HepG2 (cell line): ENCODE measurements around the gene KRTAP1-5. TPM values are rescaled to one million over a fixed set of nuclear protein-coding genes. Genes with fewer than 3 reads are reported as not detected.

Experiments
- ATAC-seq: fragments of 200-7000 bp; cut with Tn5 transposase; 3 replicates; pipeline ENCODE4 v1.9.1; 2020; ENCODE audit warnings: mild to moderate bottlenecking, moderate library complexity
- BruUV-seq: library from RNA; stranded (reverse); fragments of 400-500 nt; replicated peaks from 2 replicates; lab custom pipeline; 2021; lab: Mats Ljungman, UMichigan
- CTCF ChIA-PET: fragments of 300-600 bp; formaldehyde crosslinking; extraction: SDS; loops from one replicate; lab custom pipeline; 2021; ENCODE audit warnings: low total read pairs, inconsistent platforms, low intra/inter-chr PET ratio; lab: Yijun Ruan, JAX
- POLR2A ChIA-PET: fragments of 350-600 bp; sonication (Branson Sonifier 250); formaldehyde crosslinking; loops from one replicate; lab custom pipeline; 2020; ENCODE audit warnings: antibody characterized with exemption, inconsistent platforms; lab: Yijun Ruan, JAX
- DNase-seq: peaks from one replicate; pipeline ENCODE4 v3.0.0-alpha.2; 2015; ENCODE audit warnings: low spot score
- FAIRE-seq: peaks from 3 replicates; lab custom pipeline; 2011; peaks lifted over from hg19 to GRCh38; lab: Jason Lieb, UNC
- H2AFZ ChIP-seq: one replicate; pipeline ENCODE4 v1.6.1; 2011; ENCODE audit warnings: low read length, inconsistent platforms
- H3K27ac ChIP-seq: fragments of 300-600 bp; 3 replicates; pipeline ENCODE4 v1.8.0; 2011; ENCODE audit warnings: mixed run types, mild to moderate bottlenecking, mixed read lengths, low read length, inconsistent platforms; ENCODE audit not compliant: insufficient read depth; ENCODE audit errors: extremely low read length
- H3K27me3 ChIP-seq, 2 experiments: fragments of 200-600 bp in 1 of 2; 2 replicates in 1 of 2; 3 replicates in 1 of 2; pipeline versions ENCODE4 v1.6.0 to v1.8.0; 2011; ENCODE audit warnings: low read length in 2 of 2, mild to moderate bottlenecking in 2 of 2, moderate library complexity in 2 of 2, inconsistent platforms in 1 of 2; ENCODE audit not compliant: insufficient read depth in 2 of 2, control insufficient read depth in 1 of 2
- H3K36me3 ChIP-seq, 2 experiments: fragments of 200-600 bp in 1 of 2; replicated peaks in 1 of 2; 2 replicates in 1 of 2; 3 replicates in 1 of 2; pipeline versions ENCODE4 v1.5.1 to v1.8.0; 2011; ENCODE audit warnings: low read length in 2 of 2, inconsistent platforms in 1 of 2; ENCODE audit not compliant: insufficient read depth in 2 of 2, control insufficient read depth in 1 of 2
- H3K4me1 ChIP-seq: 2 replicates; pipeline ENCODE4 v1.5.1; 2012; ENCODE audit warnings: low read length, inconsistent platforms; ENCODE audit not compliant: insufficient read depth
- H3K4me2 ChIP-seq: 2 replicates; pipeline ENCODE4 v1.6.0; 2011; ENCODE audit warnings: low read depth, low read length, inconsistent platforms
- H3K4me3 ChIP-seq, 3 experiments: fragments of 200-600 bp in 1 of 3; sonication (generic), shearing (Covaris generic) in 1 of 3; replicated peaks in 1 of 3; 2 replicates each; pipeline ENCODE4 v1.5.1; 2011 to 2016; ENCODE audit warnings: low read length in 3 of 3, inconsistent platforms in 2 of 3, low read depth in 2 of 3, mild to moderate bottlenecking in 2 of 3, control low read depth in 1 of 3, mixed read lengths in 1 of 3; ENCODE audit not compliant: insufficient read depth in 1 of 3
- H3K79me2 ChIP-seq: one replicate; pipeline ENCODE4 v1.6.1; 2011; ENCODE audit warnings: low read length, inconsistent platforms; ENCODE audit not compliant: insufficient read depth
- H3K9ac ChIP-seq: 2 replicates; pipeline ENCODE4 v1.6.0; 2011; ENCODE audit warnings: mild to moderate bottlenecking, low read depth, low read length, inconsistent platforms; ENCODE audit not compliant: insufficient read depth
- H3K9me3 ChIP-seq: 2 replicates; pipeline ENCODE4 v1.5.1; 2012; ENCODE audit warnings: mild to moderate bottlenecking, low read length
- H4K20me1 ChIP-seq: 2 replicates; pipeline ENCODE4 v1.6.0; 2011; ENCODE audit warnings: inconsistent platforms, mild to moderate bottlenecking, low read length, moderate library complexity; ENCODE audit not compliant: insufficient read depth
- ARID2 ChIP-seq: sonication (generic); formaldehyde crosslinking; IDR thresholded peaks from 2 replicates; pipeline ENCODE4 v1.8.1; 2022; ENCODE audit warnings: mild to moderate bottlenecking, missing genetic modification reagents, borderline replicate concordance
- ATF7 ChIP-seq, 2 experiments: fragments of 450-650 bp in 1 of 2; sonication (generic) in 1 of 2; formaldehyde crosslinking in 1 of 2; IDR thresholded peaks; 2 replicates each; pipeline versions ENCODE4 v1.4.0 to v1.6.1; 2016 to 2020; ENCODE audit warnings: antibody characterized with exemption in 1 of 2, mild to moderate bottlenecking in 1 of 2, missing genetic modification reagents in 1 of 2
- RBM39 ChIP-seq: fragments of 200-400 bp; formaldehyde crosslinking; IDR thresholded peaks from one replicate; pipeline ENCODE4 v1.6.1; 2018; ENCODE audit warnings: antibody characterized with exemption, mild to moderate bottlenecking, low read depth, low read length; ENCODE audit not compliant: poor library complexity, severe bottlenecking
- REPIN1 ChIP-seq: sonication (generic); formaldehyde crosslinking; IDR thresholded peaks from 2 replicates; pipeline ENCODE4 v1.8.0; 2022; ENCODE audit warnings: missing genetic modification reagents, low read depth, mild to moderate bottlenecking, borderline replicate concordance
- ZNF484 ChIP-seq: sonication (generic); formaldehyde crosslinking; IDR thresholded peaks from 2 replicates; pipeline ENCODE4 v1.5.1; 2020; ENCODE audit warnings: mild to moderate bottlenecking, low read depth, missing genetic modification reagents, borderline replicate concordance
- ZNF709 ChIP-seq: sonication (generic); formaldehyde crosslinking; IDR thresholded peaks from 2 replicates; pipeline ENCODE4 v1.5.0; 2020; ENCODE audit warnings: mild to moderate bottlenecking, missing genetic modification reagents
- ZNF83 ChIP-seq: sonication (generic); formaldehyde crosslinking; IDR thresholded peaks from 2 replicates; pipeline ENCODE4 v1.4.0; 2020; ENCODE audit warnings: missing genetic modification reagents, mild to moderate bottlenecking, borderline replicate concordance
- WGBS: methylation state at CpG from one replicate; pipeline ENCODE4 v1.1.6; 2017; ENCODE audit warnings: low lambda C conversion rate; 5-methylcytosine and 5-hydroxymethylcytosine counted together
- in situ Hi-C: cut with HindIII; loops from 2 replicates; pipeline ENCODE4 v1.10.0; 2017; ENCODE audit warnings: low pct_unique_long_range_greater_than_20kb; ENCODE audit not compliant: extremely low pct_ligation_motif_present
- intact Hi-C: fragments of 100-400 bp; cut with micrococcal nuclease; formaldehyde crosslinking; loops from one replicate; pipeline ENCODE4 v1.10.0; 2022; ENCODE audit not compliant: unreplicated experiment
- polyA plus RNA-seq, 8 experiments: library from polyadenylated mRNA; depleted of rRNA in 3 of 8; stranded (reverse) in 7 of 8; unstranded in 1 of 8; fragments of >200 nt; fragmentation: Illumina TruSeq in 4 of 8; extraction: Trizol in 4 of 8; gene quantifications; 2 replicates each; pipeline versions ENCODE4 v1.2.1 to v1.2.3, GENCODE V29; 2011 to 2016; ENCODE audit warnings: low read depth in 4 of 8, missing spikeins in 1 of 8, mixed read lengths in 1 of 8; ENCODE audit not compliant: insufficient read depth in 1 of 8
- total RNA-seq, 5 experiments: library from RNA; depleted of rRNA; stranded (reverse); fragments of >200 nt; fragmentation: Illumina TruSeq; extraction: Trizol; gene quantifications; 2 replicates each; pipeline ENCODE4 v1.2.3, GENCODE V29; 2016; ENCODE audit warnings: low read depth in 1 of 5

KRTAP1-5 gene
- total and polyA plus RNA-seq, 2 of the 13 experiments (the other 11 are each of a cell fraction or from before 2014, with no cell fraction given) = 0.09 TPM; not detected in 1

GRCh38 chr17:41013181-41013580, 13.8 kb downstream of the KRTAP1-5 start:
- no peak overlapping the region for H2AFZ ChIP-seq
- no TSS peak for BruUV-seq
- peaks cover 64% of the 10 kb centered on the region for H3K4me1 ChIP-seq
- in situ Hi-C loops = no loop called here
- no peak overlapping the region for H3K4me3 ChIP-seq
- no peaks in the 10 kb centered on the region for H3K36me3 ChIP-seq
- TF ChIP-seq REPIN1 (CRISPR knock-in tag) (no peak), ZNF484 (CRISPR knock-in tag) (no peak), ZNF709 (CRISPR knock-in tag) (no peak), ATF7 (IDR thresholded peaks at IDR 0.05) (no peak), ATF7 (CRISPR knock-in tag; IDR thresholded peaks at IDR 0.05) (no peak), RBM39 (no peak), ZNF83 (CRISPR knock-in tag) (no peak)
- no peak overlapping the region for H3K27ac ChIP-seq
- WGBS = 98% methylated on average over 3 of the region's 3 CpGs
- FAIRE-seq (no peak), DNase-seq (no peak), ATAC-seq (no peak)
- ChIA-PET CTCF (no interaction called here), POLR2A (interaction anchor here (1.0 kb wide), 1 partner anchor 459 kb away, joined by 3 read pairs; no protein-coding TSS in a partner anchor)
- intact Hi-C loops = no loop called here
- H4K20me1 ChIP-seq = no peaks in the 10 kb centered on the region
- no peaks in the 10 kb centered on the region for H3K27me3 ChIP-seq
- no peak overlapping the region for H3K9ac ChIP-seq
- H3K4me2 ChIP-seq = no peak overlapping the region
- H3K79me2 ChIP-seq = no peaks in the 10 kb centered on the region
- no peaks in the 10 kb centered on the region for H3K9me3 ChIP-seq

DNA sequence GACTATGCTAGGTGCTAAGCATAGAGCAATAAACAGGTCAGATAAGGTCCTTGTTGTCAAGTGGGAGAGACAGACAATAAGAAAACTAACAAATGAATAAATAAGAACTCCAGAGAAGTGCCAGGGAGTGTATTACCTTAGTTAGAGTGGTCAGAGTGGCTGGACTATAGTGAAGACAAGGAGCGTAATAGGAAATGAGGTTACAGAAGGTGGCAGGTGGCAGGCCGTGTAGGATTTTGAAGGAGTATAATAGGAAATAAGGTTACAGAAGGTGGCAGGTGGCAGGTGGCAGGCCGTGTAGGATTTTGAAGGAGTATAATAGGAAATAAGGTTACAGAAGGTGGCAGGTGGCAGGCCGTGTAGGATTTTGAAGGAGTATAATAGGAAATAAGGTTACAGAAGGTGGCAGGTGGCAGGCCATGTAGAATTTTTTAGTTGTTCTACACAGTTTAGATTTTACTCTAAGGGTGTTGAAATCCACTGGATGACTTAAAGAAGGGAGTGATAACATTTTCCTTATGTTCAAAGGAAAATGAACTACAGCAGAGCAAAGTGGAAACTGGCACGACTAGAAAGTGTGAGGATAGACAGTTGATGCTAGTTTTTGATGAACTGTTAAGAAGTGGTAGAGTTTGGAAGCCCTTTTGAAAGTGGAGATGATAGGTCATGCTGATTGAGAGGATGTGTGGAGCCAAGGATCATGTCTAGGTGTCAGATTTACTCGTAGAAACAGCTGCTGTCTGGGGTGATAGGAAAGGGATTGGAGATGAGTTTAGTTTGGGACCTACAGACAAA, 14.5 kb downstream of the KRTAP1-5 start:
- 87% methylated on average over 6 of the region's 6 CpGs for WGBS
- in situ Hi-C loops (no loop called here), intact Hi-C loops (no loop called here)
- H3K79me2 ChIP-seq = no peaks in the 10 kb centered on the region
- no peak overlapping the region for H3K4me2 ChIP-seq
- no peak overlapping the region for H3K4me3 ChIP-seq
- no peaks in the 10 kb centered on the region for H3K36me3 ChIP-seq
- no peak for TF ChIP-seq ARID2 (CRISPR knock-in tag)
- BruUV-seq = no TSS peak
- no peak overlapping the region for H3K9ac ChIP-seq
- H3K9me3 ChIP-seq = no peaks in the 10 kb centered on the region
- ChIA-PET CTCF (no interaction called here), POLR2A (no interaction called here)
- H3K27me3 ChIP-seq = no peaks in the 10 kb centered on the region
- H3K4me1 ChIP-seq = peaks cover 65% of the 10 kb centered on the region
- H4K20me1 ChIP-seq = no peaks in the 10 kb centered on the region
- no peak overlapping the region for H2AFZ ChIP-seq
- no peak for DNase-seq
- no peak for ATAC-seq
- FAIRE-seq = no peak
- no peak overlapping the region for H3K27ac ChIP-seq
